ENCODE results near the gene ANKRD50. TPM values are rescaled to one million over a fixed set of nuclear protein-coding genes. Genes with fewer than 3 reads are reported as not detected.

ANKRD50 gene
- total and polyA plus RNA-seq, 12 donors: 1.4 to 23.9 (median 9.5) TPM

- TF ChIP-seq POLR2A (IDR thresholded peaks at IDR 0.05): no peak
- TF ChIP-seq, protein P1, sequence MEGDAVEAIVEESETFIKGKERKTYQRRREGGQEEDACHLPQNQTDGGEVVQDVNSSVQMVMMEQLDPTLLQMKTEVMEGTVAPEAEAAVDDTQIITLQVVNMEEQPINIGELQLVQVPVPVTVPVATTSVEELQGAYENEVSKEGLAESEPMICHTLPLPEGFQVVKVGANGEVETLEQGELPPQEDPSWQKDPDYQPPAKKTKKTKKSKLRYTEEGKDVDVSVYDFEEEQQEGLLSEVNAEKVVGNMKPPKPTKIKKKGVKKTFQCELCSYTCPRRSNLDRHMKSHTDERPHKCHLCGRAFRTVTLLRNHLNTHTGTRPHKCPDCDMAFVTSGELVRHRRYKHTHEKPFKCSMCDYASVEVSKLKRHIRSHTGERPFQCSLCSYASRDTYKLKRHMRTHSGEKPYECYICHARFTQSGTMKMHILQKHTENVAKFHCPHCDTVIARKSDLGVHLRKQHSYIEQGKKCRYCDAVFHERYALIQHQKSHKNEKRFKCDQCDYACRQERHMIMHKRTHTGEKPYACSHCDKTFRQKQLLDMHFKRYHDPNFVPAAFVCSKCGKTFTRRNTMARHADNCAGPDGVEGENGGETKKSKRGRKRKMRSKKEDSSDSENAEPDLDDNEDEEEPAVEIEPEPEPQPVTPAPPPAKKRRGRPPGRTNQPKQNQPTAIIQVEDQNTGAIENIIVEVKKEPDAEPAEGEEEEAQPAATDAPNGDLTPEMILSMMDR (IDR thresholded peaks at IDR 0.05): no peak
Observed at GRCh38 chr4:124691801-124692200, 20.7 kb downstream of the ANKRD50 start.

DNA sequence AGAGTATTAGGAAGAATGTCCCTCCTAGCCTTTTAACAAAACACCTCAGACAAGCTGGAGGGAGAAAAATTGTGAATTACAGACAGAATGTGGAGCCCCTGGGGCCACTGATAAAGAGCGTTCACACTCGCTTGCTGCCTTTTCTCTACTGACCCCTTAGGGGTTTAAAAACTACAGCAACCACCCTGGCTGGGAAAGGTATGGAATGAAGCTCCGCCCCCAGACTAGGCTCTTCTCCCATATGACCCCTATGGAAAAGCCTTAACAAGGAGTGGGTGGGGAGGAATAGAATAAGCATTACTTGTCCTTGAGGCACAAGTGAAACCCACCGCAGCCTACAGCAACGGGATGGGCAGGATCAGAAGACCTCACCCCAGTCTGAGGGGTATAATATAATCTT is 26.3 kb downstream of the ANKRD50 start:
- WGBS, 4 donors: 91 to 95% (median 94%) methylated on average over 5 of the region's 5 CpGs
- Histone ChIP-seq H3K27ac (no peak overlapping the region), H3K4me1 (replicated peaks in 1 of 2) (no peaks in the 10 kb centered on the region), H3K4me3 (no peak overlapping the region), H3K36me3 (replicated peaks in 1 of 2) (no peaks in the 10 kb centered on the region), H3K27me3 (no peaks in the 10 kb centered on the region), H3K9me3 (replicated peaks in 1 of 3) (peaks cover 0 to 3% (median 0%) of the 10 kb centered on the region in 3 donors)
- DNase-seq: no peak
- TF ChIP-seq POLR2A (IDR thresholded peaks at IDR 0.05): no peak
- TF ChIP-seq, protein P1 (IDR thresholded peaks at IDR 0.05): no peak
- intact Hi-C loops (cut with DNase I): no loop called here

More at GRCh38 chr4:124691801-124692200, 20.7 kb downstream of the ANKRD50 start:
- no peak overlapping the region for H3K27ac ChIP-seq
- WGBS, 4 donors: 88 to 94% (median 93%) methylated on average over 2 of the region's 2 CpGs
- no peak for DNase-seq
- no peaks in the 10 kb centered on the region for H3K4me1 ChIP-seq (replicated peaks in 1 of 2)
- H3K27me3 ChIP-seq: no peaks in the 10 kb centered on the region
- peaks cover 0 to 3% (median 0%) of the 10 kb centered on the region in 3 donors for H3K9me3 ChIP-seq (replicated peaks in 1 of 3)
- intact Hi-C loops (cut with DNase I): no loop called here
- H3K4me3 ChIP-seq: no peak overlapping the region
- no peaks in the 10 kb centered on the region for H3K36me3 ChIP-seq (replicated peaks in 1 of 2)

DNA sequence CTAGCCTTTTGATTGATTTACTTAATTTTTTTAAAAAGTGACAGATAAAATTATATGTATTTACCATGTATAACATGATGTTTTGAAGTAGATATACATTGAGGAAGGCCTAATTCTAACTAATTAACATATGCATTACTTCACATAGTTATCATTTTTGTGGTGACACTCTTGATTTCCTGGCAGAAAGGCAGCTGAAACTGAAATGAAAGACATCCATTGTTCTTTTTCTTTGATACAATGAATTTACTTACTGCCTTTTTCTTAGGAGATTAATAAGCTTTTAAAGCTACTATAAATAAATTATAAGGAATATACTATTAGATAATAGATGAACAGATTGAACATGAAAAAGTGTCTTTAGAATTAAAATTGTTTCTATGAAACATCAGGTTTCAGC is 26.7 kb downstream of the ANKRD50 start:
- DNase-seq: no peak
- Histone ChIP-seq H3K27ac (no peak overlapping the region), H3K9me3 (replicated peaks in 1 of 3) (peaks cover 0 to 3% (median 0%) of the 10 kb centered on the region in 3 donors), H3K27me3 (no peaks in the 10 kb centered on the region), H3K4me1 (replicated peaks in 1 of 2) (no peaks in the 10 kb centered on the region), H3K36me3 (replicated peaks in 1 of 2) (no peaks in the 10 kb centered on the region), H3K4me3 (no peak overlapping the region)
- intact Hi-C loops (cut with DNase I): no loop called here
- TF ChIP-seq, protein P1 (IDR thresholded peaks at IDR 0.05): no peak
- TF ChIP-seq POLR2A (IDR thresholded peaks at IDR 0.05): no peak

DNA sequence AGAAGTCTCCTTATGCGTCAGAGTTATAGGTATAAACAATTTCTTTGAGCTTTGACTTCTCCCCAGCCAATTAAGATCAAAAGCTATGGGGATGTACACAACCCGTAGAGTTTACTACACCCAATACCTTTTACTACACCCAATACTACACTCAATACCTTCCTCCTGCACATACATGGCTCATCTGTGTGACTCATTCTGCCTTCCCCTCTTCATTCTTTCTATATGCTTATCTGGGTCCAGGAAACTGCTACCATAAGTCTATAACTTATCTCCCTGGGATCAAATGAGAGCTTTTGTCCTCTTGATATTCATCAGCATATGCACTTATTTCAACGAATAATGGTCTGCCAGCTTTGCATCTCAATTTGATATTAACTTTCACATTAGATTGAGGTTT is 28.2 kb downstream of the ANKRD50 start:
- peaks cover 0 to 3% (median 0%) of the 10 kb centered on the region in 3 donors for H3K9me3 ChIP-seq (replicated peaks in 1 of 3)
- no peaks in the 10 kb centered on the region for H3K27me3 ChIP-seq
- 89 to 95% (median 93%) methylated on average over 3 of the region's 3 CpGs for WGBS, 4 donors
- H3K4me3 ChIP-seq: no peak overlapping the region
- intact Hi-C loops (cut with DNase I): no loop called here
- DNase-seq: no peak
- no peak overlapping the region for H3K27ac ChIP-seq
- H3K4me1 ChIP-seq (replicated peaks in 1 of 2): no peaks in the 10 kb centered on the region
- no peaks in the 10 kb centered on the region for H3K36me3 ChIP-seq (replicated peaks in 1 of 2)
- TF ChIP-seq, protein P1 (IDR thresholded peaks at IDR 0.05): no peak
- TF ChIP-seq POLR2A (IDR thresholded peaks at IDR 0.05): no peak
